HEK293 (cell line): ENCODE data around the gene MAP1LC3C.

Experiments
- CTCF ChIA-PET: fragments of 350-600 bp; formaldehyde crosslinking; extraction: SDS; loops from one replicate; lab custom pipeline; 2021; ENCODE audit warnings: antibody characterized with exemption; lab: Yijun Ruan, JAX
- POLR2A ChIA-PET: fragments of 300-600 bp; formaldehyde crosslinking; extraction: SDS; loops from one replicate; lab custom pipeline; 2020; ENCODE audit warnings: antibody characterized with exemption, inconsistent platforms; lab: Yijun Ruan, JAX
- H3K27ac ChIP-seq: fragments of 200-500 bp; sonication (Bioruptor generic); 2 replicates; pipeline ENCODE4 v1.5.1; 2014; ENCODE audit warnings: low read depth, low read length, control low read depth, inconsistent platforms; ENCODE audit errors: extremely low read depth
- H3K36me3 ChIP-seq, 2 experiments: fragments of 200-500 bp in 1 of 2; sonication (Bioruptor generic) in 1 of 2; 1 replicate in 1 of 2; 2 replicates in 1 of 2; pipeline ENCODE4 v1.5.1; 2014 to 2017; ENCODE audit warnings: inconsistent platforms in 2 of 2, low read length in 2 of 2; ENCODE audit not compliant: control insufficient read depth in 2 of 2, insufficient read depth in 1 of 2
- H3K4me1 ChIP-seq: fragments of 200-500 bp; sonication (Bioruptor generic); 2 replicates; pipeline ENCODE4 v1.5.1; 2014; ENCODE audit warnings: mild to moderate bottlenecking, low read length, inconsistent platforms; ENCODE audit not compliant: control insufficient read depth, insufficient read depth
- H3K4me3 ChIP-seq: 2 replicates; pipeline ENCODE4 v1.5.1; 2011; ENCODE audit warnings: low read depth, mild to moderate bottlenecking, control low read depth, low read length, moderate library complexity
- H3K9me3 ChIP-seq: fragments of 200-500 bp; sonication (Bioruptor generic); 2 replicates; pipeline ENCODE4 v1.5.1; 2014; ENCODE audit warnings: low read depth, low read length, inconsistent platforms; ENCODE audit not compliant: control insufficient read depth, insufficient read depth
- BCL11B ChIP-seq: fragments of 450-650 bp; formaldehyde crosslinking; IDR thresholded peaks from 2 replicates; pipeline ENCODE4 v1.5.1; 2016; ENCODE audit warnings: low read depth, missing biosample characterization, missing genetic modification characterization
- GLI2 ChIP-seq: fragments of 450-650 bp; formaldehyde crosslinking; IDR thresholded peaks from 2 replicates; pipeline ENCODE4; 2017; ENCODE audit warnings: missing biosample characterization, missing genetic modification characterization, low read depth, borderline replicate concordance
- REPIN1 ChIP-seq: fragments of 450-650 bp; formaldehyde crosslinking; IDR thresholded peaks from 2 replicates; pipeline ENCODE4 v1.5.1; 2017; ENCODE audit warnings: missing biosample characterization, missing genetic modification characterization, low read depth
- SALL2 ChIP-seq: fragments of 450-650 bp; formaldehyde crosslinking; IDR thresholded peaks from 2 replicates; pipeline ENCODE4 v1.5.0; 2017; ENCODE audit warnings: missing biosample characterization, mild to moderate bottlenecking, missing genetic modification characterization, borderline replicate concordance
- SCRT2 ChIP-seq: fragments of 450-650 bp; formaldehyde crosslinking; IDR thresholded peaks from 2 replicates; pipeline ENCODE4 v1.5.1; 2016; ENCODE audit warnings: missing biosample characterization, missing genetic modification characterization
- ZBTB1 ChIP-seq: fragments of 450-650 bp; formaldehyde crosslinking; IDR thresholded peaks from 2 replicates; pipeline ENCODE4 v1.5.1; 2016; ENCODE audit warnings: missing biosample characterization, missing genetic modification characterization
- ZNF112 ChIP-seq: fragments of 450-650 bp; formaldehyde crosslinking; IDR thresholded peaks from 2 replicates; pipeline ENCODE4 v1.5.0; 2017; ENCODE audit warnings: missing biosample characterization, missing genetic modification characterization
- ZNF155 ChIP-seq: fragments of 450-650 bp; formaldehyde crosslinking; IDR thresholded peaks from 2 replicates; pipeline ENCODE4 v1.5.1; 2016; ENCODE audit warnings: missing biosample characterization, missing genetic modification characterization
- ZNF157 ChIP-seq: fragments of 450-650 bp; formaldehyde crosslinking; IDR thresholded peaks from 2 replicates; pipeline ENCODE4 v1.5.1; 2016; ENCODE audit warnings: missing biosample characterization, missing genetic modification characterization
- ZNF174 ChIP-seq: fragments of 450-650 bp; formaldehyde crosslinking; IDR thresholded peaks from 2 replicates; pipeline ENCODE4 v1.5.0; 2017; ENCODE audit warnings: missing biosample characterization, mild to moderate bottlenecking, missing genetic modification characterization
- ZNF23 ChIP-seq: fragments of 450-650 bp; formaldehyde crosslinking; IDR thresholded peaks from 2 replicates; pipeline ENCODE4 v1.5.1; 2016; ENCODE audit warnings: missing biosample characterization, missing genetic modification characterization, borderline replicate concordance
- ZNF248 ChIP-seq: fragments of 450-650 bp; formaldehyde crosslinking; IDR thresholded peaks from 2 replicates; pipeline ENCODE4 v1.5.1; 2017; ENCODE audit warnings: missing biosample characterization, missing genetic modification characterization
- ZNF274 ChIP-seq, 2 experiments: fragments of 200-500 bp in 1 of 2; fragments of 450-650 bp in 1 of 2; sonication (Bioruptor generic) in 1 of 2; formaldehyde crosslinking in 1 of 2; IDR thresholded peaks; 2 replicates each; pipeline versions ENCODE4 v1.5.1 to v1.6.1; 2014 to 2016; ENCODE audit warnings: borderline replicate concordance in 1 of 2, inconsistent platforms in 1 of 2, low read length in 1 of 2, missing biosample characterization in 1 of 2, missing genetic modification characterization in 1 of 2
- ZNF335 ChIP-seq: fragments of 450-650 bp; formaldehyde crosslinking; conservative IDR thresholded peaks from 2 replicates; pipeline ENCODE4 v1.5.1; 2016; ENCODE audit warnings: missing biosample characterization, missing genetic modification characterization
- ZNF354C ChIP-seq: fragments of 450-650 bp; formaldehyde crosslinking; IDR thresholded peaks from 2 replicates; pipeline ENCODE4 v1.5.1; 2016; ENCODE audit warnings: missing biosample characterization, missing genetic modification characterization, low read depth, borderline replicate concordance
- ZNF747 ChIP-seq: fragments of 450-650 bp; formaldehyde crosslinking; IDR thresholded peaks from 2 replicates; pipeline ENCODE4 v1.5.1; 2016; ENCODE audit warnings: missing biosample characterization, missing genetic modification characterization
- ZNF843 ChIP-seq: fragments of 450-650 bp; formaldehyde crosslinking; IDR thresholded peaks from 2 replicates; pipeline ENCODE4 v1.5.1; 2016; ENCODE audit warnings: missing biosample characterization, missing genetic modification characterization
- TF ChIP-seq, protein P1 (sequence below): fragments of 450-650 bp; formaldehyde crosslinking; IDR thresholded peaks from 2 replicates; pipeline ENCODE4 v1.5.1; 2016; ENCODE audit warnings: missing biosample characterization, missing genetic modification characterization, borderline replicate concordance
- TF ChIP-seq, protein P2 (sequence below): fragments of 450-650 bp; formaldehyde crosslinking; conservative IDR thresholded peaks from 2 replicates; pipeline ENCODE4 v1.5.1; 2016; ENCODE audit warnings: low read depth, missing biosample characterization, missing genetic modification characterization
- TF ChIP-seq, protein P3 (sequence below): fragments of 450-650 bp; formaldehyde crosslinking; IDR thresholded peaks from 2 replicates; pipeline ENCODE4 v1.5.1; 2016; ENCODE audit warnings: missing biosample characterization, missing genetic modification characterization
- TF ChIP-seq, protein P4 (sequence below): IDR thresholded peaks from 2 replicates; pipeline ENCODE4 v1.6.1; 2011; ENCODE audit warnings: mild to moderate bottlenecking, low read depth, low read length, borderline replicate concordance
- TF ChIP-seq, protein P5 (sequence below): fragments of 450-650 bp; formaldehyde crosslinking; conservative IDR thresholded peaks from 2 replicates; pipeline ENCODE4 v1.5.1; 2016; ENCODE audit warnings: low read depth, missing biosample characterization, missing genetic modification characterization

The MAP1LC3C gene

DNA sequence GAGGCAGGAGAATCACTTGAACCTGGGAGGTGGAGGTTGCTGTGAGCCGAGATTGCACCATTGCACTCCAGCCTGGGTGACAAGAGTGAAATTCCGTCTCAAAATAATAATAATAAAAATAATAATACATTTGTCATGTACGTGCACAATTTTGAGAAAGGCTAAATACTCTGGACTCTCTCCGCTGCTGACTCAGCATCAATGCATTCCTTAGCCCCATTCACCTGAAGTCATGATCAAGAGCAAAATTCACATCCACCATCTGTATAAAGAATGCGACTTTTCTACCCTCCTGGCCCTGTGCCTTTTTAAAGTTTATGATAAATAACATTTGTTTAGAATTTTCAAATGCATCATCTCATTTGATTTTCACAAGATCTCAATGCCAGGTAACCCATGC is 35.5 kb upstream of the MAP1LC3C start:
- ChIA-PET CTCF (interaction anchor here (0.6 kb wide), 1 partner anchor 36 kb away, joined by 4 read pairs; no protein-coding TSS in a partner anchor), POLR2A (no interaction called here)
- Histone ChIP-seq H3K9me3 (no peaks in the 10 kb centered on the region), H3K27ac (no peak overlapping the region), H3K36me3 (no peaks in the 10 kb centered on the region), H3K4me1 (no peaks in the 10 kb centered on the region), H3K4me3 (no peak overlapping the region)
- TF ChIP-seq SCRT2 (no peak), ZNF843 (tag by site-specific recombination) (no peak), ZNF248 (tag by site-specific recombination) (no peak), ZNF155 (no peak), ZNF354C (no peak), ZNF112 (tag by site-specific recombination) (no peak), ZNF274 (IDR thresholded peaks at IDR 0.05; ENCODE audit: low read length) (no peak), ZNF274 (tag by site-specific recombination; IDR thresholded peaks at IDR 0.05; ENCODE audit: borderline replicate concordance) (no peak), ZBTB1 (tag by site-specific recombination) (no peak), BCL11B (tag by site-specific recombination) (no peak), ZNF335 (tag by site-specific recombination) (no peak), ZNF23 (tag by site-specific recombination) (no peak)

DNA sequence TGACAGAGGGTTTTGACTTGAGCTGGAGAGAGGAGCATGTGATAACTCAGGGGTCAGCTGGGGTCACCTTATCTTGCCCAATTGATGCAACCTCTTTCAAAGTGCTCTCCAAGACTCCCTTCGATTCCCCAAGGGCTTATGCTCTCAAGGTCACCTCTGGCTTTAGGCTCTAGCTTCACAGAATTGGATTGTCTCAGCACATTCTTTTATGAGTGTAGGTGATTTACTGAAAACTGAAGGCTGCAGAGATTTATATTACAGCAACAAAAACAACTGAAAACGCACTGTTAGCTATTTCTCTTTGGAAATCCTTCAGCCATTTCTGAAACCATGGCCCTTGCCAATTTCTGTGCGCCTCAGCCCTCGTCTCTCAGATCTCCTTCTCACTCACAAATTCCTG is 34.5 kb upstream of the MAP1LC3C start:
- CTCF ChIA-PET, result interaction anchor here (0.6 kb wide), 1 partner anchor 1107 kb away, joined by 3 read pairs; no protein-coding TSS in a partner anchor
- no peaks in the 10 kb centered on the region for H3K9me3 ChIP-seq
- POLR2A ChIA-PET, result no interaction called here
- no peak overlapping the region for H3K4me3 ChIP-seq
- no peaks in the 10 kb centered on the region for H3K36me3 ChIP-seq
- H3K27ac ChIP-seq, result no peak overlapping the region
- no peaks in the 10 kb centered on the region for H3K4me1 ChIP-seq
- no peak for TF ChIP-seq ZBTB1 (tag by site-specific recombination)
- TF ChIP-seq REPIN1 (tag by site-specific recombination), result no peak
- TF ChIP-seq, protein P1, sequence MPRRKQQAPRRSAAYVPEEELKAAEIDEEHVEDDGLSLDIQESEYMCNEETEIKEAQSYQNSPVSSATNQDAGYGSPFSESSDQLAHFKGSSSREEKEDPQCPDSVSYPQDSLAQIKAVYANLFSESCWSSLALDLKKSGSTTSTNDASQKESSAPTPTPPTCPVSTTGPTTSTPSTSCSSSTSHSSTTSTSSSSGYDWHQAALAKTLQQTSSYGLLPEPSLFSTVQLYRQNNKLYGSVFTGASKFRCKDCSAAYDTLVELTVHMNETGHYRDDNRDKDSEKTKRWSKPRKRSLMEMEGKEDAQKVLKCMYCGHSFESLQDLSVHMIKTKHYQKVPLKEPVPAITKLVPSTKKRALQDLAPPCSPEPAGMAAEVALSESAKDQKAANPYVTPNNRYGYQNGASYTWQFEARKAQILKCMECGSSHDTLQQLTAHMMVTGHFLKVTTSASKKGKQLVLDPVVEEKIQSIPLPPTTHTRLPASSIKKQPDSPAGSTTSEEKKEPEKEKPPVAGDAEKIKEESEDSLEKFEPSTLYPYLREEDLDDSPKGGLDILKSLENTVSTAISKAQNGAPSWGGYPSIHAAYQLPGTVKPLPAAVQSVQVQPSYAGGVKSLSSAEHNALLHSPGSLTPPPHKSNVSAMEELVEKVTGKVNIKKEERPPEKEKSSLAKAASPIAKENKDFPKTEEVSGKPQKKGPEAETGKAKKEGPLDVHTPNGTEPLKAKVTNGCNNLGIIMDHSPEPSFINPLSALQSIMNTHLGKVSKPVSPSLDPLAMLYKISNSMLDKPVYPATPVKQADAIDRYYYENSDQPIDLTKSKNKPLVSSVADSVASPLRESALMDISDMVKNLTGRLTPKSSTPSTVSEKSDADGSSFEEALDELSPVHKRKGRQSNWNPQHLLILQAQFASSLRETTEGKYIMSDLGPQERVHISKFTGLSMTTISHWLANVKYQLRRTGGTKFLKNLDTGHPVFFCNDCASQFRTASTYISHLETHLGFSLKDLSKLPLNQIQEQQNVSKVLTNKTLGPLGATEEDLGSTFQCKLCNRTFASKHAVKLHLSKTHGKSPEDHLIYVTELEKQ, result no peak
- no peak for TF ChIP-seq ZNF157 (tag by site-specific recombination)
- TF ChIP-seq, protein P2, sequence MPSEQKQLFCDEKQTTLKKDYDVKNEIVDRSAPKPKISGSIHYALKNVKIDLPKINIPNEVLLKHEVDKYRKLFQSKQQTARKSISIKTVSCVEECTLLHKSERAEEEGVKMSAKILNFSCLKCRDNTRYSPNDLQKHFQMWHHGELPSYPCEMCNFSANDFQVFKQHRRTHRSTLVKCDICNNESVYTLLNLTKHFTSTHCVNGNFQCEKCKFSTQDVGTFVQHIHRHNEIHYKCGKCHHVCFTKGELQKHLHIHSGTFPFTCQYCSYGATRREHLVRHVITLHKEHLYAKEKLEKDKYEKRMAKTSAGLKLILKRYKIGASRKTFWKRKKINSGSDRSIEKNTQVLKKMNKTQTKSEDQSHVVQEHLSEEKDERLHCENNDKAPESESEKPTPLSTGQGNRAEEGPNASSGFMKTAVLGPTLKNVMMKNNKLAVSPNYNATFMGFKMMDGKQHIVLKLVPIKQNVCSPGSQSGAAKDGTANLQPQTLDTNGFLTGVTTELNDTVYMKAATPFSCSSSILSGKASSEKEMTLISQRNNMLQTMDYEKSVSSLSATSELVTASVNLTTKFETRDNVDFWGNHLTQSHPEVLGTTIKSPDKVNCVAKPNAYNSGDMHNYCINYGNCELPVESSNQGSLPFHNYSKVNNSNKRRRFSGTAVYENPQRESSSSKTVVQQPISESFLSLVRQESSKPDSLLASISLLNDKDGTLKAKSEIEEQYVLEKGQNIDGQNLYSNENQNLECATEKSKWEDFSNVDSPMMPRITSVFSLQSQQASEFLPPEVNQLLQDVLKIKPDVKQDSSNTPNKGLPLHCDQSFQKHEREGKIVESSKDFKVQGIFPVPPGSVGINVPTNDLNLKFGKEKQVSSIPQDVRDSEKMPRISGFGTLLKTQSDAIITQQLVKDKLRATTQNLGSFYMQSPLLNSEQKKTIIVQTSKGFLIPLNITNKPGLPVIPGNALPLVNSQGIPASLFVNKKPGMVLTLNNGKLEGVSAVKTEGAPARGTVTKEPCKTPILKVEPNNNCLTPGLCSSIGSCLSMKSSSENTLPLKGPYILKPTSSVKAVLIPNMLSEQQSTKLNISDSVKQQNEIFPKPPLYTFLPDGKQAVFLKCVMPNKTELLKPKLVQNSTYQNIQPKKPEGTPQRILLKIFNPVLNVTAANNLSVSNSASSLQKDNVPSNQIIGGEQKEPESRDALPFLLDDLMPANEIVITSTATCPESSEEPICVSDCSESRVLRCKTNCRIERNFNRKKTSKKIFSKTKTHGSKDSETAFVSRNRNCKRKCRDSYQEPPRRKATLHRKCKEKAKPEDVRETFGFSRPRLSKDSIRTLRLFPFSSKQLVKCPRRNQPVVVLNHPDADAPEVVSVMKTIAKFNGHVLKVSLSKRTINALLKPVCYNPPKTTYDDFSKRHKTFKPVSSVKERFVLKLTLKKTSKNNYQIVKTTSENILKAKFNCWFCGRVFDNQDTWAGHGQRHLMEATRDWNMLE, result no peak
- TF ChIP-seq SALL2, result no peak
- TF ChIP-seq, protein P3, sequence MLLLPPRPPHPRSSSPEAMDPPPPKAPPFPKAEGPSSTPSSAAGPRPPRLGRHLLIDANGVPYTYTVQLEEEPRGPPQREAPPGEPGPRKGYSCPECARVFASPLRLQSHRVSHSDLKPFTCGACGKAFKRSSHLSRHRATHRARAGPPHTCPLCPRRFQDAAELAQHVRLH (tag by site-specific recombination), result no peak
- TF ChIP-seq, protein P4, sequence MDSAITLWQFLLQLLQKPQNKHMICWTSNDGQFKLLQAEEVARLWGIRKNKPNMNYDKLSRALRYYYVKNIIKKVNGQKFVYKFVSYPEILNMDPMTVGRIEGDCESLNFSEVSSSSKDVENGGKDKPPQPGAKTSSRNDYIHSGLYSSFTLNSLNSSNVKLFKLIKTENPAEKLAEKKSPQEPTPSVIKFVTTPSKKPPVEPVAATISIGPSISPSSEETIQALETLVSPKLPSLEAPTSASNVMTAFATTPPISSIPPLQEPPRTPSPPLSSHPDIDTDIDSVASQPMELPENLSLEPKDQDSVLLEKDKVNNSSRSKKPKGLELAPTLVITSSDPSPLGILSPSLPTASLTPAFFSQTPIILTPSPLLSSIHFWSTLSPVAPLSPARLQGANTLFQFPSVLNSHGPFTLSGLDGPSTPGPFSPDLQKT, result no peak
- TF ChIP-seq GLI2 (tag by site-specific recombination), result no peak
- TF ChIP-seq, protein P5, sequence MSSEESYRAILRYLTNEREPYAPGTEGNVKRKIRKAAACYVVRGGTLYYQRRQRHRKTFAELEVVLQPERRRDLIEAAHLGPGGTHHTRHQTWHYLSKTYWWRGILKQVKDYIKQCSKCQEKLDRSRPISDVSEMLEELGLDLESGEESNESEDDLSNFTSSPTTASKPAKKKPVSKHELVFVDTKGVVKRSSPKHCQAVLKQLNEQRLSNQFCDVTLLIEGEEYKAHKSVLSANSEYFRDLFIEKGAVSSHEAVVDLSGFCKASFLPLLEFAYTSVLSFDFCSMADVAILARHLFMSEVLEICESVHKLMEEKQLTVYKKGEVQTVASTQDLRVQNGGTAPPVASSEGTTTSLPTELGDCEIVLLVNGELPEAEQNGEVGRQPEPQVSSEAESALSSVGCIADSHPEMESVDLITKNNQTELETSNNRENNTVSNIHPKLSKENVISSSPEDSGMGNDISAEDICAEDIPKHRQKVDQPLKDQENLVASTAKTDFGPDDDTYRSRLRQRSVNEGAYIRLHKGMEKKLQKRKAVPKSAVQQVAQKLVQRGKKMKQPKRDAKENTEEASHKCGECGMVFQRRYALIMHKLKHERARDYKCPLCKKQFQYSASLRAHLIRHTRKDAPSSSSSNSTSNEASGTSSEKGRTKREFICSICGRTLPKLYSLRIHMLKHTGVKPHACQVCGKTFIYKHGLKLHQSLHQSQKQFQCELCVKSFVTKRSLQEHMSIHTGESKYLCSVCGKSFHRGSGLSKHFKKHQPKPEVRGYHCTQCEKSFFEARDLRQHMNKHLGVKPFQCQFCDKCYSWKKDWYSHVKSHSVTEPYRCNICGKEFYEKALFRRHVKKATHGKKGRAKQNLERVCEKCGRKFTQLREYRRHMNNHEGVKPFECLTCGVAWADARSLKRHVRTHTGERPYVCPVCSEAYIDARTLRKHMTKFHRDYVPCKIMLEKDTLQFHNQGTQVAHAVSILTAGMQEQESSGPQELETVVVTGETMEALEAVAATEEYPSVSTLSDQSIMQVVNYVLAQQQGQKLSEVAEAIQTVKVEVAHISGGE (tag by site-specific recombination), result no peak
- no peak for TF ChIP-seq ZNF747 (tag by site-specific recombination)
- TF ChIP-seq ZNF174 (tag by site-specific recombination), result no peak
